Gastrocnemius medialis (tissue), 4 donors: ENCODE results near the gene MAML3. TPM values are rescaled to one million over a fixed set of nuclear protein-coding genes. Genes with fewer than 3 reads are reported as not detected.

Experiments
- ATAC-seq, 2 donors: fragments of 150-250 bp; one replicate each; pipeline ENCODE4 v1.9.1; 2016
- DNase-seq, 2 donors: peaks; one replicate each; pipeline ENCODE4 v3.0.0-alpha.2; 2019
- H3K27ac ChIP-seq, 4 donors: fragments of 200-600 bp; sonication (generic); 1 replicate in 1 of 4; 2 replicates in 3 of 4; pipeline ENCODE4 v1.5.1; 2016 to 2018; ENCODE audit warnings: mild to moderate bottlenecking in 2 of 4, moderate library complexity in 1 of 4
- H3K27me3 ChIP-seq, 3 donors: fragments of 200-600 bp; sonication (generic) in 2 of 3; 1 replicate in 1 of 3; 2 replicates in 2 of 3; pipeline versions ENCODE4 v1.5.1 to v1.6.0; 2016 to 2019; ENCODE audit warnings: mild to moderate bottlenecking in 1 of 3, moderate library complexity in 1 of 3
- H3K36me3 ChIP-seq, 2 donors: fragments of 200-600 bp; sonication (generic) in 1 of 2; one replicate each; pipeline ENCODE4 v1.5.1; 2017 to 2018
- H3K4me1 ChIP-seq, 2 donors: fragments of 200-600 bp; sonication (generic) in 1 of 2; one replicate each; pipeline ENCODE4 v1.5.1; 2016 to 2017; ENCODE audit warnings: mild to moderate bottlenecking in 2 of 2
- H3K4me3 ChIP-seq, 4 donors: fragments of 200-600 bp; sonication (generic) in 3 of 4; 1 replicate in 1 of 4; 2 replicates in 3 of 4; pipeline ENCODE4 v1.5.1; 2016 to 2019; ENCODE audit warnings: mild to moderate bottlenecking in 2 of 4
- H3K9me3 ChIP-seq, 3 donors: fragments of 200-600 bp; sonication (generic) in 2 of 3; 1 replicate in 1 of 3; 2 replicates in 2 of 3; pipeline ENCODE4 v1.5.1; 2016 to 2019
- CTCF ChIP-seq, 5 experiments: fragments of 450-650 bp in 3 of 5; fragments of 200-600 bp in 2 of 5; sonication (generic) in 2 of 5; IDR thresholded peaks in 4 of 5; conservative IDR thresholded peaks in 1 of 5; 1 replicate in 4 of 5; 2 replicates in 1 of 5; pipeline ENCODE4 v1.5.1; 2016 to 2019; ENCODE audit warnings: antibody characterized with exemption in 5 of 5, mild to moderate bottlenecking in 3 of 5, moderate library complexity in 3 of 5
- POLR2A ChIP-seq, 2 donors: fragments of 450-650 bp; IDR thresholded peaks; one replicate each; pipeline ENCODE4 v1.6.1; 2017; ENCODE audit warnings: antibody characterized with exemption in 2 of 2, mild to moderate bottlenecking in 2 of 2, moderate library complexity in 2 of 2
- in situ Hi-C, 4 donors: fragments of 200-750 bp; cut with MboI; loops; one replicate each; pipeline versions ENCODE4 v1.15.0 to v1.8.0; 2017; ENCODE audit warnings: low sequenced_read_pairs in 4 of 4
- intact Hi-C: fragments of 100-400 bp; cut with DNase I; formaldehyde crosslinking; loops from one replicate; pipeline ENCODE4 v1.15.1; 2023; ENCODE audit warnings: low total_unique reads
- total RNA-seq, 4 donors: library from RNA; depleted of rRNA; stranded (reverse); fragments of >200 nt; gene quantifications; one replicate each; pipeline versions ENCODE4 v1.1.0 to v1.2.3, GENCODE V29; 2016

Gene MAML3
- total RNA-seq, 4 donors from 2014 or later = 0.98 to 1.5 (median 1.4) TPM

GRCh38 chr4:140047786-140048185 lies 106.2 kb downstream of the MAML3 start:
- peaks cover 24 to 26% of the 10 kb centered on the region in 2 donors for H3K4me1 ChIP-seq
- no peak for ATAC-seq
- no peaks in the 10 kb centered on the region for H3K36me3 ChIP-seq
- H3K9me3 ChIP-seq = no peaks in the 10 kb centered on the region
- in situ Hi-C loops = loop anchor here in 2 of 4 donors (10.0 kb wide), 2 partner anchors 207 to 313 kb away; no protein-coding TSS in a partner anchor
- H3K27ac ChIP-seq = peak overlapping the region; percentile 46 to 74 (median 70)
- intact Hi-C loops = loop anchor here (2.0 to 10.0 kb wide), 7 partner anchors 45 to 313 kb away; no protein-coding TSS in a partner anchor
- no peak for DNase-seq
- no peaks in the 10 kb centered on the region for H3K27me3 ChIP-seq
- no peak overlapping the region for H3K4me3 ChIP-seq
- TF ChIP-seq CTCF (IDR thresholded peaks at IDR 0.05 in 4 of 5, conservative IDR thresholded peaks at IDR 0.05 in 1 of 5) (no peak), POLR2A (IDR thresholded peaks at IDR 0.05) (no peak)

- peak; percentile 46 to 78 for DNase-seq
- intact Hi-C loops (loop anchor here (2.0 to 10.0 kb wide), 4 partner anchors 45 to 306 kb away; no protein-coding TSS in a partner anchor), in situ Hi-C loops (loop anchor here in 2 of 4 donors (10.0 kb wide), 2 partner anchors 208 to 312 kb away; no protein-coding TSS in a partner anchor)
- Histone ChIP-seq H3K9me3 (no peaks in the 10 kb centered on the region), H3K27me3 (no peaks in the 10 kb centered on the region), H3K4me3 (peak overlapping the region in 3 of 4 donors; percentile 10 to 34 (median 15)), H3K4me1 (peaks cover 24 to 26% of the 10 kb centered on the region in 2 donors), H3K36me3 (no peaks in the 10 kb centered on the region), H3K27ac (peak overlapping the region; percentile 64 to 74 (median 70))
- no peak for TF ChIP-seq CTCF (IDR thresholded peaks at IDR 0.05 in 4 of 5, conservative IDR thresholded peaks at IDR 0.05 in 1 of 5)
- TF ChIP-seq POLR2A (IDR thresholded peaks at IDR 0.05) = peak in 1 of 2 donors; percentile 9
- peak; percentile 93 to 95 for ATAC-seq
These were observed 106.9 kb downstream of the MAML3 start for GRCh38 chr4:140047017-140047640.

GRCh38 chr4:140046543-140046942 lies 107.4 kb downstream of the MAML3 start:
- no peaks in the 10 kb centered on the region for H3K36me3 ChIP-seq
- in situ Hi-C loops = loop anchor here in 2 of 4 donors (10.0 kb wide), 2 partner anchors 208 to 312 kb away; no protein-coding TSS in a partner anchor
- H3K27ac ChIP-seq = peak overlapping the region in 2 of 4 donors; percentile 64 to 74
- H3K9me3 ChIP-seq = no peaks in the 10 kb centered on the region
- no peaks in the 10 kb centered on the region for H3K27me3 ChIP-seq
- peaks cover 24 to 26% of the 10 kb centered on the region in 2 donors for H3K4me1 ChIP-seq
- intact Hi-C loops = loop anchor here (2.0 to 10.0 kb wide), 4 partner anchors 44 to 306 kb away; no protein-coding TSS in a partner anchor
- H3K4me3 ChIP-seq = no peak overlapping the region
- ATAC-seq (no peak), DNase-seq (no peak)
- TF ChIP-seq CTCF (IDR thresholded peaks at IDR 0.05 in 4 of 5, conservative IDR thresholded peaks at IDR 0.05 in 1 of 5) = no peak
- TF ChIP-seq POLR2A (IDR thresholded peaks at IDR 0.05) = no peak

GRCh38 chr4:140046016-140046415 lies 108.0 kb downstream of the MAML3 start:
- no peaks in the 10 kb centered on the region for H3K36me3 ChIP-seq
- in situ Hi-C loops = loop anchor here in 2 of 4 donors (10.0 kb wide), 2 partner anchors 209 to 311 kb away; no protein-coding TSS in a partner anchor
- TF ChIP-seq POLR2A (IDR thresholded peaks at IDR 0.05) (no peak), CTCF (IDR thresholded peaks at IDR 0.05 in 4 of 5, conservative IDR thresholded peaks at IDR 0.05 in 1 of 5) (no peak)
- ATAC-seq (no peak), DNase-seq (no peak)
- no peaks in the 10 kb centered on the region for H3K27me3 ChIP-seq
- H3K27ac ChIP-seq = no peak overlapping the region
- intact Hi-C loops = loop anchor here (2.0 to 10.0 kb wide), 4 partner anchors 44 to 305 kb away; no protein-coding TSS in a partner anchor
- peaks cover 24 to 26% of the 10 kb centered on the region in 2 donors for H3K4me1 ChIP-seq
- H3K9me3 ChIP-seq = no peaks in the 10 kb centered on the region
- no peak overlapping the region for H3K4me3 ChIP-seq
